Endothelial cell of umbilical vein (primary cell): Measurements from ENCODE around the gene NGLY1.

Source experiments
- POLR2AphosphoS5 ChIP-seq: IDR thresholded peaks from 2 replicates; pipeline ENCODE4 v1.6.1; 2012; ENCODE audit warnings: low read depth, mild to moderate bottlenecking, control low read depth, low read length, moderate library complexity; ENCODE audit not compliant: insufficient read depth
- TF ChIP-seq, protein P1 (sequence below), 2 donors: IDR thresholded peaks; 1 replicate in 1 of 2; 2 replicates in 1 of 2; pipeline ENCODE4 v1.5.1; 2011; ENCODE audit warnings: low read length in 2 of 2, mild to moderate bottlenecking in 2 of 2, moderate library complexity in 2 of 2, control low read depth in 1 of 2, inconsistent platforms in 1 of 2, low read depth in 1 of 2; ENCODE audit not compliant: insufficient read depth in 1 of 2; ENCODE audit errors: extremely low read depth in 1 of 2

- TF ChIP-seq, protein P1, sequence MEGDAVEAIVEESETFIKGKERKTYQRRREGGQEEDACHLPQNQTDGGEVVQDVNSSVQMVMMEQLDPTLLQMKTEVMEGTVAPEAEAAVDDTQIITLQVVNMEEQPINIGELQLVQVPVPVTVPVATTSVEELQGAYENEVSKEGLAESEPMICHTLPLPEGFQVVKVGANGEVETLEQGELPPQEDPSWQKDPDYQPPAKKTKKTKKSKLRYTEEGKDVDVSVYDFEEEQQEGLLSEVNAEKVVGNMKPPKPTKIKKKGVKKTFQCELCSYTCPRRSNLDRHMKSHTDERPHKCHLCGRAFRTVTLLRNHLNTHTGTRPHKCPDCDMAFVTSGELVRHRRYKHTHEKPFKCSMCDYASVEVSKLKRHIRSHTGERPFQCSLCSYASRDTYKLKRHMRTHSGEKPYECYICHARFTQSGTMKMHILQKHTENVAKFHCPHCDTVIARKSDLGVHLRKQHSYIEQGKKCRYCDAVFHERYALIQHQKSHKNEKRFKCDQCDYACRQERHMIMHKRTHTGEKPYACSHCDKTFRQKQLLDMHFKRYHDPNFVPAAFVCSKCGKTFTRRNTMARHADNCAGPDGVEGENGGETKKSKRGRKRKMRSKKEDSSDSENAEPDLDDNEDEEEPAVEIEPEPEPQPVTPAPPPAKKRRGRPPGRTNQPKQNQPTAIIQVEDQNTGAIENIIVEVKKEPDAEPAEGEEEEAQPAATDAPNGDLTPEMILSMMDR (IDR thresholded peaks at IDR 0.05; ENCODE audit: extremely low read depth in 1 of 2, insufficient read depth in 1 of 2, low read depth in 1 of 2, low read length in 2 of 2), result no peak
- peak; percentile 93 for TF ChIP-seq POLR2AphosphoS5
Measured at GRCh38 chr3:25789596-25790556, 6.6 kb upstream of the NGLY1 start, which contains the start of gene OXSM.
